Measurements from ENCODE around the gene NDUFAF4.
A peak's percentile ranks its signal among the peaks of the same experiment; 100 is the strongest.

The NDUFAF4 gene

GRCh38 chr6:96900873-96901272 lies 3.2 kb upstream of the NDUFAF4 start:
- no peaks in the 10 kb centered on the region for H3K36me3 ChIP-seq (replicated peaks; ENCODE audit: low read depth, low read length)
- peaks cover 14% of the 10 kb centered on the region for H3K4me1 ChIP-seq (ENCODE audit: low read length)
- no peaks in the 10 kb centered on the region for H3K9me3 ChIP-seq (ENCODE audit: insufficient read depth, low read length)
- H4K20me1 ChIP-seq (ENCODE audit: insufficient read depth, low read length) = no peaks in the 10 kb centered on the region
- no peak overlapping the region for H3K27ac ChIP-seq (ENCODE audit: low read length)
- TF ChIP-seq, protein P1, sequence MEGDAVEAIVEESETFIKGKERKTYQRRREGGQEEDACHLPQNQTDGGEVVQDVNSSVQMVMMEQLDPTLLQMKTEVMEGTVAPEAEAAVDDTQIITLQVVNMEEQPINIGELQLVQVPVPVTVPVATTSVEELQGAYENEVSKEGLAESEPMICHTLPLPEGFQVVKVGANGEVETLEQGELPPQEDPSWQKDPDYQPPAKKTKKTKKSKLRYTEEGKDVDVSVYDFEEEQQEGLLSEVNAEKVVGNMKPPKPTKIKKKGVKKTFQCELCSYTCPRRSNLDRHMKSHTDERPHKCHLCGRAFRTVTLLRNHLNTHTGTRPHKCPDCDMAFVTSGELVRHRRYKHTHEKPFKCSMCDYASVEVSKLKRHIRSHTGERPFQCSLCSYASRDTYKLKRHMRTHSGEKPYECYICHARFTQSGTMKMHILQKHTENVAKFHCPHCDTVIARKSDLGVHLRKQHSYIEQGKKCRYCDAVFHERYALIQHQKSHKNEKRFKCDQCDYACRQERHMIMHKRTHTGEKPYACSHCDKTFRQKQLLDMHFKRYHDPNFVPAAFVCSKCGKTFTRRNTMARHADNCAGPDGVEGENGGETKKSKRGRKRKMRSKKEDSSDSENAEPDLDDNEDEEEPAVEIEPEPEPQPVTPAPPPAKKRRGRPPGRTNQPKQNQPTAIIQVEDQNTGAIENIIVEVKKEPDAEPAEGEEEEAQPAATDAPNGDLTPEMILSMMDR (IDR thresholded peaks at IDR 0.05; ENCODE audit: low read depth, low read length) = no peak
- peaks cover 18% of the 10 kb centered on the region for H3K79me2 ChIP-seq (ENCODE audit: low read length)
- H3K4me2 ChIP-seq (ENCODE audit: low read length) = no peak overlapping the region
- H3K4me3 ChIP-seq (ENCODE audit: low read length) = no peak overlapping the region
- H2AFZ ChIP-seq (ENCODE audit: low read depth, low read length) = no peak overlapping the region
- no peaks in the 10 kb centered on the region for H3K27me3 ChIP-seq (ENCODE audit: low read depth, low read length)
- no peak overlapping the region for H3K9ac ChIP-seq (ENCODE audit: low read length)

DNA sequence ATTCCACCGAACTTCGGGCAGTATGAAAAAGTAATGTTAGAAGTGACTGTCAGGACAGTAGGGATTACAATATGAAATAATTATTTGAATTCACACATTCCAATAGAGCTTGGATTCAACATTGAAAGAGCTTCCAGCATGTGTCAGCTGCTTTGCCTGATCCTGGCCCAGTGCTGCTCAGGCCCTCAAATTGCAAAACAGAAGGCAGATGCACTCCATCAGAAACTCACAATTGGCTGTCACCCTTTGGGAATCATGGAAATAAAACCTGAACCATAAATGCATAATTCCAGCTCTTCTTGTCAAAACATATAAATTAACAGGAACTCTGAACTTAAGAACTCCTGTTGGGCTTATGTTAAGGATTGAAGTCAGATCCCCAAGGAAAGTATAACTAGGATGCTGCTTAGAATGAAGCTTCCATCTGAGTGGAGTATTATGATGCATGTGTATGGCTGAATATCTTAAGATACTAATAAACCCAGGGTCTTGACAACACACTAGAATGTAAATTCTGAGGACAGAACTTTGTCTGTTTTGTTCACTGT lies 1.8 kb upstream of the NDUFAF4 start:
- peaks cover 16% of the 10 kb centered on the region for H3K4me1 ChIP-seq (ENCODE audit: low read length)
- no peaks in the 10 kb centered on the region for H4K20me1 ChIP-seq (ENCODE audit: insufficient read depth, low read length)
- H3K9me3 ChIP-seq (ENCODE audit: insufficient read depth, low read length) = no peaks in the 10 kb centered on the region
- no peak overlapping the region for H2AFZ ChIP-seq (ENCODE audit: low read depth, low read length)
- H3K79me2 ChIP-seq (ENCODE audit: low read length) = peaks cover 30% of the 10 kb centered on the region
- no peak overlapping the region for H3K9ac ChIP-seq (ENCODE audit: low read length)
- peak overlapping the region; percentile 74 for H3K4me2 ChIP-seq (ENCODE audit: low read length)
- H3K36me3 ChIP-seq (replicated peaks; ENCODE audit: low read depth, low read length) = peaks cover 9% of the 10 kb centered on the region
- H3K27me3 ChIP-seq (ENCODE audit: low read depth, low read length) = no peaks in the 10 kb centered on the region
- H3K4me3 ChIP-seq (ENCODE audit: low read length) = no peak overlapping the region
- no peak overlapping the region for H3K27ac ChIP-seq (ENCODE audit: low read length)
- no peak for TF ChIP-seq EZH2phosphoT487 (IDR thresholded peaks at IDR 0.05; ENCODE audit: low read depth)
- TF ChIP-seq, protein P1 (IDR thresholded peaks at IDR 0.05; ENCODE audit: low read depth, low read length) = no peak

- H2AFZ ChIP-seq (ENCODE audit: low read depth, low read length) = no peak overlapping the region
- H3K36me3 ChIP-seq (replicated peaks; ENCODE audit: low read depth, low read length) = peaks cover 11% of the 10 kb centered on the region
- TF ChIP-seq, protein P1 (IDR thresholded peaks at IDR 0.05; ENCODE audit: low read depth, low read length) = peak; percentile 51
- TF ChIP-seq EZH2phosphoT487 (IDR thresholded peaks at IDR 0.05; ENCODE audit: low read depth) = no peak
- H3K4me3 ChIP-seq (ENCODE audit: low read length) = peak overlapping the region; percentile 93
- peaks cover 16% of the 10 kb centered on the region for H3K4me1 ChIP-seq (ENCODE audit: low read length)
- no peak overlapping the region for H3K27ac ChIP-seq (ENCODE audit: low read length)
- H3K4me2 ChIP-seq (ENCODE audit: low read length) = peak overlapping the region; percentile 74
- H3K9me3 ChIP-seq (ENCODE audit: insufficient read depth, low read length) = no peaks in the 10 kb centered on the region
- peaks cover 32% of the 10 kb centered on the region for H3K79me2 ChIP-seq (ENCODE audit: low read length)
- H3K27me3 ChIP-seq (ENCODE audit: low read depth, low read length) = no peaks in the 10 kb centered on the region
- H3K9ac ChIP-seq (ENCODE audit: low read length) = peak overlapping the region; percentile 74; the same call in 1 of the 2 replicates
- H4K20me1 ChIP-seq (ENCODE audit: insufficient read depth, low read length) = no peaks in the 10 kb centered on the region
Observed at GRCh38 chr6:96899019-96899418, 1.3 kb upstream of the NDUFAF4 start.

- Histone ChIP-seq H3K4me1 (ENCODE audit: low read length) (peaks cover 16% of the 10 kb centered on the region), H3K9me3 (ENCODE audit: insufficient read depth, low read length) (no peaks in the 10 kb centered on the region), H3K9ac (ENCODE audit: low read length) (peak overlapping the region; percentile 74), H3K4me3 (ENCODE audit: low read length) (peak overlapping the region; percentile 93), H3K27ac (ENCODE audit: low read length) (peak overlapping the region; percentile 40; the same call in 1 of the 2 replicates), H3K4me2 (ENCODE audit: low read length) (peak overlapping the region; percentile 74), H3K36me3 (replicated peaks; ENCODE audit: low read depth, low read length) (peaks cover 14% of the 10 kb centered on the region), H3K79me2 (ENCODE audit: low read length) (peaks cover 35% of the 10 kb centered on the region), H4K20me1 (ENCODE audit: insufficient read depth, low read length) (no peaks in the 10 kb centered on the region), H3K27me3 (ENCODE audit: low read depth, low read length) (no peaks in the 10 kb centered on the region), H2AFZ (ENCODE audit: low read depth, low read length) (peak overlapping the region; percentile 85)
- TF ChIP-seq EZH2phosphoT487 (IDR thresholded peaks at IDR 0.05; ENCODE audit: low read depth) = no peak
- TF ChIP-seq, protein P1 (IDR thresholded peaks at IDR 0.05; ENCODE audit: low read depth, low read length) = no peak
Observed at GRCh38 chr6:96898241-96898851, 655 bp upstream of the NDUFAF4 start.
